HG03097 (cell line): ENCODE results near the gene C11orf68.

ENCODE experiments used
- ATAC-seq: cut with Tn5 transposase; IDR thresholded peaks from one replicate; pipeline ENCODE4 v1.9.1; 2021; ENCODE audit not compliant: unreplicated experiment, low FRiP score

Gene C11orf68

DNA sequence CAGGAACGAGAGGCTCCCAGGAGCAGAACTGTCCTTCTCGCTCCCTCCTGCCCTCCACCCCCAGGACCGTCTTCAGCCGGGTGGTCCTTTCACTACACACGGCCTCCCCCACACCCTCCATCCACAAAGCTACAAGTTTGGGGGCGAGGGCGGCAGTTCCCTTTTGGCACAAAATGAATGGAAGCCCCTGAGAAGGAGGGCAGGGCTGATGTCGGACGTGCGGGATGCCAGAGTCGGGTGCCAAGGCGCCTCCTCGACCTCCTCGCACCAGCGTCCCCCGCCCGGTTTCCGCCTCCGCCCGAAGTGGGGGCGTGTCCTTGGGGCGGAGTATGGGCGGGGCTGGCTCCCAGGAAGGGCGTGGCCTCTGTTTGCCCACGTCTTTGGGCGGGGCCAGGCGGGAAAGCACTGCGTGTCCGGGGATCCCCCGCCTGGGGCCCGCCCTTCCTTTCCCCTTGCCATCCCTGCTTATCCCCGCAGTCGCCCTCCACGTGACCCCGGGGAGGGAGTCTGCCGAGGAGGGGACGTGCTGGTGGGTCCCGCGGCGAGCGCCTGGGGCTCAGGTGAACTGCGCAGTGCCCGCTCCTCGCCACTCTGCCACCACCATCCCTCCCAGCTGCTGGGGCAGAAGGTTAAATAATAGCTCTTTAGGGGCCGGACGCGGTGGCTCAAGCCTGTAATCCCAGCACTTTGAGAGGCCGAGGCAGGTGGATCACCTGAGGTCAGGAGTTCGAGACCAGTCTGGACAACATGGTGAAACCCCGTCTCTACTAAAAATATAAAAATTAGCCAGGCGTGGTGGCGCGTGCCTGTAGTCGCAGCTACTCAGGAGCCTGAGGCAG is 45.3 kb downstream of the C11orf68 start:
- peak; percentile 59 for ATAC-seq

GRCh38 chr11:65872586-65873317 is 46.1 kb downstream of the C11orf68 start, which contains the start of gene EFEMP2:
EFEMP2 (minus strand) TSS chr11:65872800; CDS start chr11:65872354, 446 bp downstream.
- ATAC-seq: no peak

DNA sequence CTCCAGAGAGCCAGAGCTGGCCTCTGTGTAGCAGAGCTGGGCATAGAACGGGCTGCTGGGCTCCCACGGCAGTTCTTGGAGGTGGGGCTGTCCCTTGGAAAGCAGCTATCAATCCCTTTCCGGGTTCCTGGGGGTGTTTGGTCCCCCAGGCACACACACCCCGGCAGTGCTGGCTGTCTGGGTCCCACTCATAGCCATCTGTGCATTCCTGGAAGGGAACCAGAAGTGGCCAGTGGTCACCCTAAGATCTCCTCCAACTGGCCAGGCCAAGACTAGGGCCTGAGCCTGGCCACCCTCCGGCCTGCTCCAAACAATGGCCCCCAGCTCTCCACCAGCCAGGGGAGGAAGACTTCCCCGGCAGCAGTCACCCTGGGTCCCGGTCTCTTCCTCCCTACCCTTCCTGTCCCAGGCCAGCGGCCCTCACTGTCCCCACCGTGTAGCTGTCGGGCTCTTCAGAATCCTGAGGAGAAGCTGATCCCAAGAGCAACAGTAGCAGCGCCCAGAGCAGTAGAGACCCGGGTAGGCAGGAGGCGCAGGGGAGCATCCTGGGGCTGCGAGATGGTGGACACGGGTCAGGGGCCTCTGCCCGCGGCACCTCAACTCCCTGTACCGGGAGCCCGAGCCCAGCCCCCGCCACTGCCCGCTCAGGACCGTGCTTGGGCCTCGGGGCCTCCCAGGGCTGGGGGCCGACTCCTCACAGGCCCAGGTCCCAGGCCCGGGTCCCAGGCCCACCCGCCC is 46.9 kb downstream of the C11orf68 start:
- no peak for ATAC-seq

GRCh38 chr11:65870706-65871681 is 47.9 kb downstream of the C11orf68 start:
- no peak for ATAC-seq

GRCh38 chr11:65870307-65870658 is 48.6 kb downstream of the C11orf68 start:
- ATAC-seq: no peak

- ATAC-seq: no peak
These were observed 49.1 kb downstream of the C11orf68 start for GRCh38 chr11:65869643-65870306.

DNA sequence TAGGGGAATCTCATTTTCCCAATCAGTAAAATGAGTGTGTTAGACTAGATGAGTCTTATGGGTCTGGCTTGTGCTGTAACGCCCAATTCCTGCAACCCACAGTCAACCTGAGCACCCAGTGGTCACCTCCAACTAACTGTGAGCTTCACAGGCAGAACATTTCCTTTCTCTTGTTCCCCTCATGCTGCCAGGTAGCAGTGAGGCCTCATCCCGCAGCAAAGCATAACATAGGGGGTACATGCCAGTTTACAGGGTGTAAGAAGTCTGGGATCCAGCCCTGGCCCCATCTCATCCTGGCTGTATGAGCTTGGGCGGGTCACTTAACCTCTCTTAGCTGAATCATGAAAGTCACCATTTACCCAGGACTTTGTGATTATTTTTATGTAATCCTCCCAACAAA is 50.0 kb downstream of the C11orf68 start:
- no peak for ATAC-seq

- no peak for ATAC-seq
These were observed 50.7 kb downstream of the C11orf68 start for GRCh38 chr11:65868076-65868667.

- ATAC-seq: no peak
These were observed 51.4 kb downstream of the C11orf68 start for GRCh38 chr11:65867284-65868071.
